ENCODE measurements around the gene GCC2. TPM values are rescaled to one million over a fixed set of nuclear protein-coding genes. Genes with fewer than 3 reads are reported as not detected.

GCC2 gene

Small RNA genes lying within 50 kb of the gene (small RNA-seq; reads per million reads assigned to genes)
- not detected for gene SMIM12P1 (ENCODE audit: low read depth)

All from mesenchymal stem cell (in vitro differentiated cells and primary cell).